K562 (cell line): Measurements from ENCODE around the gene NSG2. TPM values are rescaled to one million over a fixed set of nuclear protein-coding genes. Genes with fewer than 3 reads are reported as not detected.

Source experiments
- ATAC-seq: fragments of 200-7000 bp; cut with Tn5 transposase; 3 replicates; pipeline ENCODE4 v1.9.1; 2020; ENCODE audit warnings: moderate library complexity
- BruUV-seq: library from RNA; stranded (reverse); fragments of 400-500 nt; replicated peaks from 2 replicates; lab custom pipeline; 2021; lab: Mats Ljungman, UMichigan
- CTCF ChIA-PET: fragments of 300-600 bp; formaldehyde crosslinking; extraction: SDS; loops from one replicate; lab custom pipeline; 2021; ENCODE audit warnings: low intra/inter-chr PET ratio; lab: Yijun Ruan, JAX
- POLR2A ChIA-PET: fragments of 300-600, 350-650 bp; sonication (Branson Sonifier 250); formaldehyde crosslinking; extraction: SDS; loops from one replicate; lab custom pipeline; 2021; ENCODE audit warnings: antibody characterized with exemption, inconsistent platforms; lab: Yijun Ruan, JAX
- DNase-seq, 4 experiments: peaks; one replicate each; pipeline versions ENCODE4 v3.0.0 to v3.0.0-alpha.2; 2011 to 2018; ENCODE audit warnings: low spot score in 3 of 4, mixed read lengths in 3 of 4; ENCODE audit errors: extremely low read depth in 1 of 4
- FAIRE-seq: peaks from 2 replicates; lab custom pipeline; 2011; peaks lifted over from hg19 to GRCh38; lab: Jason Lieb, UNC
- H2AFZ ChIP-seq: 2 replicates; pipeline ENCODE4 v1.6.0; 2011; ENCODE audit warnings: low read depth, low read length, control low read depth, inconsistent platforms
- H3K27ac ChIP-seq: fragments of 200-600 bp; 3 replicates; pipeline ENCODE4 v1.8.0; 2011; ENCODE audit warnings: low read depth, mild to moderate bottlenecking, control low read depth, inconsistent platforms, low read length, moderate library complexity, mixed read lengths; ENCODE audit errors: extremely low read depth
- H3K27me3 ChIP-seq, 2 experiments: fragments of 300-600 bp in 1 of 2; 2 replicates in 1 of 2; 3 replicates in 1 of 2; pipeline versions ENCODE4 v1.6.0 to v1.8.0; 2011; ENCODE audit warnings: inconsistent platforms in 2 of 2, low read length in 2 of 2, mild to moderate bottlenecking in 1 of 2, mixed read lengths in 1 of 2, moderate library complexity in 1 of 2; ENCODE audit not compliant: control insufficient read depth in 2 of 2, insufficient read depth in 2 of 2
- H3K36me3 ChIP-seq: fragments of 300-600 bp; 3 replicates; pipeline ENCODE4 v1.8.0; 2011; ENCODE audit warnings: mild to moderate bottlenecking, low read length, inconsistent platforms; ENCODE audit not compliant: control insufficient read depth, insufficient read depth
- H3K4me1 ChIP-seq, 2 experiments: fragments of 200-600 bp in 1 of 2; replicated peaks in 1 of 2; 2 replicates in 1 of 2; 3 replicates in 1 of 2; pipeline versions ENCODE4 v1.5.1 to v1.8.0; 2011; ENCODE audit warnings: inconsistent platforms in 2 of 2, low read length in 2 of 2, mild to moderate bottlenecking in 1 of 2, mixed read lengths in 1 of 2, moderate library complexity in 1 of 2; ENCODE audit not compliant: control insufficient read depth in 2 of 2, insufficient read depth in 2 of 2
- H3K4me2 ChIP-seq: 2 replicates; pipeline ENCODE4 v1.6.1; 2011; ENCODE audit warnings: low read length, control low read depth, inconsistent platforms, mixed read lengths; ENCODE audit not compliant: insufficient read depth
- H3K4me3 ChIP-seq: fragments of 200-600 bp; sonication (generic), shearing (Covaris generic); 2 replicates; pipeline ENCODE4 v1.5.1; 2016; ENCODE audit warnings: control low read depth, inconsistent platforms
- H3K79me2 ChIP-seq: fragments of 200-600 bp; 3 replicates; pipeline ENCODE4 v1.8.0; 2011; ENCODE audit warnings: low read length, inconsistent platforms; ENCODE audit not compliant: control insufficient read depth, insufficient read depth
- H3K9ac ChIP-seq, 2 experiments: 2 replicates each; pipeline versions ENCODE4 v1.6.0 to v1.6.1; 2011; ENCODE audit warnings: low read depth in 2 of 2, low read length in 2 of 2, control low read depth in 1 of 2, inconsistent platforms in 1 of 2, mild to moderate bottlenecking in 1 of 2, mixed read lengths in 1 of 2; ENCODE audit not compliant: insufficient read depth in 1 of 2
- H3K9me1 ChIP-seq: one replicate; pipeline ENCODE4 v1.6.0; 2011; ENCODE audit warnings: inconsistent platforms, mild to moderate bottlenecking, low read length, moderate library complexity; ENCODE audit not compliant: control insufficient read depth, insufficient read depth
- H3K9me3 ChIP-seq: replicated peaks from 2 replicates; pipeline ENCODE4 v1.5.1; 2011; ENCODE audit warnings: low read depth, low read length, inconsistent platforms; ENCODE audit not compliant: control insufficient read depth, insufficient read depth
- H4K20me1 ChIP-seq: replicated peaks from 2 replicates; pipeline ENCODE4 v1.6.1; 2011; ENCODE audit warnings: low read length, inconsistent platforms, mixed read lengths; ENCODE audit not compliant: control insufficient read depth, insufficient read depth
- ZFP36 ChIP-seq: fragments of 150-350 bp; IDR thresholded peaks from 2 replicates; pipeline ENCODE4 v1.6.1; 2018; ENCODE audit warnings: low read length, low read depth; ENCODE audit not compliant: partially characterized antibody
- ZNF197 ChIP-seq: fragments of 200-800 bp; sonication (Bioruptor generic); IDR thresholded peaks from 2 replicates; pipeline ENCODE4 v1.6.1; 2016; ENCODE audit warnings: low read depth, missing genetic modification characterization, missing compliant biosample characterization
- WGBS: fragments of 100-300 bp; shearing (Covaris generic); methylation state at CpG from one replicate; pipeline ENCODE4 v1.1.6; 2016; ENCODE audit warnings: low coverage, mixed read lengths; ENCODE audit not compliant: insufficient coverage; ENCODE audit errors: missing lambda C conversion rate; 5-methylcytosine and 5-hydroxymethylcytosine counted together
- in situ Hi-C: fragments of 300-500 bp; cut with MboI; formaldehyde crosslinking; loops from 4 replicates; pipeline ENCODE4 v1.15.0; 2018; ENCODE audit warnings: inconsistent platforms, mixed read lengths
- intact Hi-C: fragments of 100-400 bp; cut with micrococcal nuclease; formaldehyde crosslinking; loops from 2 replicates; pipeline ENCODE4 v1.14.2; 2022
- polyA plus RNA-seq, 8 experiments: library from polyadenylated mRNA; depleted of rRNA in 4 of 8; stranded (reverse) in 5 of 8; unstranded in 3 of 8; fragments of >200 nt; fragmentation: Nextera tagmentation in 2 of 8; fragmentation: Illumina TruSeq in 1 of 8; extraction: Ambion mirVana in 2 of 8; extraction: Trizol in 1 of 8; gene quantifications; 2 replicates each; pipeline versions ENCODE4 v1.2.1 to v1.2.3, GENCODE V29; 2011 to 2014; ENCODE audit warnings: inconsistent platforms in 1 of 8, missing spikeins in 1 of 8
- total RNA-seq, 7 experiments: library from RNA; depleted of rRNA in 6 of 7; stranded (reverse); fragments of >200 nt in 6 of 7; fragmentation: Illumina TruSeq in 2 of 7; extraction: Trizol in 2 of 7; gene quantifications; 2 replicates each; pipeline versions ENCODE4 v1.2.1 to v1.2.3, GENCODE V29; 2011 to 2021; ENCODE audit warnings: low replicate concordance in 1 of 7
- TF ChIP-seq, protein P1 (sequence below): fragments of 450-650 bp; IDR thresholded peaks from 2 replicates; pipeline ENCODE4 v1.6.1; 2016; ENCODE audit warnings: mild to moderate bottlenecking
- TF ChIP-seq, protein P2 (sequence below): IDR thresholded peaks from 3 replicates; pipeline ENCODE4 v1.6.1; 2011; ENCODE audit warnings: borderline replicate concordance, mild to moderate bottlenecking; ENCODE audit not compliant: insufficient read length, insufficient read depth
- TF ChIP-seq, protein P3 (sequence below): IDR thresholded peaks from 2 replicates; pipeline ENCODE4 v1.6.1; 2012; ENCODE audit warnings: low read depth, low read length, improper control_type of control experiment, borderline replicate concordance

NSG2 gene
- total and polyA plus RNA-seq, 9 of the 15 experiments (the other 6 are each of a cell fraction or from before 2014, with no cell fraction given), result not detected

GRCh38 chr5:174022384-174023095, 23.0 kb upstream of the NSG2 start:
- no peak for FAIRE-seq
- Histone ChIP-seq H3K27ac (no peak overlapping the region), H4K20me1 (no peaks in the 10 kb centered on the region), H3K36me3 (no peaks in the 10 kb centered on the region), H3K9me1 (no peaks in the 10 kb centered on the region), H3K9ac (no peak overlapping the region), H3K4me2 (no peak overlapping the region), H3K79me2 (no peaks in the 10 kb centered on the region), H3K4me3 (no peak overlapping the region), H3K27me3 (peaks cover 3 to 6% of the 10 kb centered on the region in 2 experiments; a peak in 3 of 5 replicates), H2AFZ (no peak overlapping the region)
- no peak for DNase-seq
- no peak for ATAC-seq
- in situ Hi-C loops (no loop called here), intact Hi-C loops (no loop called here)
- 0% methylated on average over 4 of the region's 4 CpGs for WGBS
- no TSS peak for BruUV-seq
- CTCF ChIA-PET, result interaction anchor here (0.7 kb wide), 1 partner anchor 294 kb away, joined by 3 read pairs; no protein-coding TSS in a partner anchor
- TF ChIP-seq ZNF197 (CRISPR knock-in tag) (no peak), ZFP36 (no peak)
- TF ChIP-seq, protein P1, sequence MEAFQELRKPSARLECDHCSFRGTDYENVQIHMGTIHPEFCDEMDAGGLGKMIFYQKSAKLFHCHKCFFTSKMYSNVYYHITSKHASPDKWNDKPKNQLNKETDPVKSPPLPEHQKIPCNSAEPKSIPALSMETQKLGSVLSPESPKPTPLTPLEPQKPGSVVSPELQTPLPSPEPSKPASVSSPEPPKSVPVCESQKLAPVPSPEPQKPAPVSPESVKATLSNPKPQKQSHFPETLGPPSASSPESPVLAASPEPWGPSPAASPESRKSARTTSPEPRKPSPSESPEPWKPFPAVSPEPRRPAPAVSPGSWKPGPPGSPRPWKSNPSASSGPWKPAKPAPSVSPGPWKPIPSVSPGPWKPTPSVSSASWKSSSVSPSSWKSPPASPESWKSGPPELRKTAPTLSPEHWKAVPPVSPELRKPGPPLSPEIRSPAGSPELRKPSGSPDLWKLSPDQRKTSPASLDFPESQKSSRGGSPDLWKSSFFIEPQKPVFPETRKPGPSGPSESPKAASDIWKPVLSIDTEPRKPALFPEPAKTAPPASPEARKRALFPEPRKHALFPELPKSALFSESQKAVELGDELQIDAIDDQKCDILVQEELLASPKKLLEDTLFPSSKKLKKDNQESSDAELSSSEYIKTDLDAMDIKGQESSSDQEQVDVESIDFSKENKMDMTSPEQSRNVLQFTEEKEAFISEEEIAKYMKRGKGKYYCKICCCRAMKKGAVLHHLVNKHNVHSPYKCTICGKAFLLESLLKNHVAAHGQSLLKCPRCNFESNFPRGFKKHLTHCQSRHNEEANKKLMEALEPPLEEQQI, result no peak
- TF ChIP-seq, protein P2, sequence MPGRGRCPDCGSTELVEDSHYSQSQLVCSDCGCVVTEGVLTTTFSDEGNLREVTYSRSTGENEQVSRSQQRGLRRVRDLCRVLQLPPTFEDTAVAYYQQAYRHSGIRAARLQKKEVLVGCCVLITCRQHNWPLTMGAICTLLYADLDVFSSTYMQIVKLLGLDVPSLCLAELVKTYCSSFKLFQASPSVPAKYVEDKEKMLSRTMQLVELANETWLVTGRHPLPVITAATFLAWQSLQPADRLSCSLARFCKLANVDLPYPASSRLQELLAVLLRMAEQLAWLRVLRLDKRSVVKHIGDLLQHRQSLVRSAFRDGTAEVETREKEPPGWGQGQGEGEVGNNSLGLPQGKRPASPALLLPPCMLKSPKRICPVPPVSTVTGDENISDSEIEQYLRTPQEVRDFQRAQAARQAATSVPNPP, result no peak
- TF ChIP-seq, protein P3, sequence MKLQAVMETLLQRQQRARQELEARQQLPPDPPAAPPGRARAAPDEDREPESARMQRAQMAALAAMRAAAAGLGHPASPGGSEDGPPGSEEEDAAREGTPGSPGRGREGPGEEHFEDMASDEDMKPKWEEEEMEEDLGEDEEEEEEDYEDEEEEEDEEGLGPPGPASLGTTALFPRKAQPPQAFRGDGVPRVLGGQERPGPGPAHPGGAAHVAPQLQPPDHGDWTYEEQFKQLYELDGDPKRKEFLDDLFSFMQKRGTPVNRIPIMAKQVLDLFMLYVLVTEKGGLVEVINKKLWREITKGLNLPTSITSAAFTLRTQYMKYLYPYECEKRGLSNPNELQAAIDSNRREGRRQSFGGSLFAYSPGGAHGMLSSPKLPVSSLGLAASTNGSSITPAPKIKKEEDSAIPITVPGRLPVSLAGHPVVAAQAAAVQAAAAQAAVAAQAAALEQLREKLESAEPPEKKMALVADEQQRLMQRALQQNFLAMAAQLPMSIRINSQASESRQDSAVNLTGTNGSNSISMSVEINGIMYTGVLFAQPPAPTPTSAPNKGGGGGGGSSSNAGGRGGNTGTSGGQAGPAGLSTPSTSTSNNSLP, result no peak
- TF ChIP-seq, all 486 proteins: peak for 0
- no peaks in the 10 kb centered on the region for H3K9me3 ChIP-seq
- POLR2A ChIA-PET, result no interaction called here
- no peaks in the 10 kb centered on the region for H3K4me1 ChIP-seq
